Breast epithelium (tissue), 4 donors: ENCODE measurements around the gene KCND3. TPM values are rescaled to one million over a fixed set of nuclear protein-coding genes. Genes with fewer than 3 reads are reported as not detected.

ENCODE experiments used
- DNase-seq, 2 donors: peaks; one replicate each; pipeline ENCODE4 v3.0.0-alpha.2; 2019; ENCODE audit warnings: low spot score in 2 of 2
- H3K27ac ChIP-seq, 2 donors: fragments of 200-600 bp; sonication (generic) in 1 of 2; one replicate each; pipeline ENCODE4 v1.5.1; 2016 to 2019; ENCODE audit warnings: mild to moderate bottlenecking in 1 of 2
- H3K27me3 ChIP-seq, 2 donors: fragments of 200-600 bp; sonication (generic) in 1 of 2; one replicate each; pipeline versions ENCODE4 v1.5.1 to v1.6.0; 2017 to 2019; ENCODE audit warnings: control low read depth in 1 of 2, mild to moderate bottlenecking in 1 of 2
- H3K36me3 ChIP-seq: fragments of 200-600 bp; one replicate; pipeline ENCODE4 v1.5.1; 2019
- H3K4me1 ChIP-seq, 2 donors: fragments of 200-600 bp; sonication (generic); one replicate each; pipeline ENCODE4 v1.5.1; 2016 to 2019; ENCODE audit warnings: control low read depth in 1 of 2
- H3K4me3 ChIP-seq, 3 donors: fragments of 200-600 bp; sonication (generic); 1 replicate in 2 of 3; 2 replicates in 1 of 3; pipeline ENCODE4 v1.5.1; 2016 to 2019; ENCODE audit warnings: mild to moderate bottlenecking in 3 of 3, moderate library complexity in 2 of 3
- H3K9me3 ChIP-seq, 2 donors: fragments of 200-600 bp; sonication (generic) in 1 of 2; one replicate each; pipeline ENCODE4 v1.5.1; 2016 to 2019; ENCODE audit warnings: control low read depth in 1 of 2
- POLR2A ChIP-seq: fragments of 450-650 bp; IDR thresholded peaks from one replicate; pipeline ENCODE4 v1.6.1; 2016; ENCODE audit warnings: antibody characterized with exemption, mild to moderate bottlenecking, moderate library complexity
- POLR2AphosphoS5 ChIP-seq, 3 donors: sonication (generic); formaldehyde crosslinking; IDR thresholded peaks; one replicate each; pipeline ENCODE4 v1.6.1; 2017; ENCODE audit warnings: antibody characterized with exemption in 3 of 3
- intact Hi-C: fragments of 100-400 bp; cut with DNase I; formaldehyde crosslinking; loops from one replicate; pipeline ENCODE4 v1.15.1; 2023; ENCODE audit warnings: low total_unique reads
- total RNA-seq, 3 donors: library from RNA; depleted of rRNA; stranded (reverse); fragments of >200 nt; gene quantifications; one replicate each; pipeline ENCODE4 v1.1.0, GENCODE V29; 2016
- TF ChIP-seq, protein P1 (sequence below), 3 donors: fragments of 450-650 bp; IDR thresholded peaks; one replicate each; pipeline ENCODE4 v1.5.1; 2016 to 2017; ENCODE audit warnings: antibody characterized with exemption in 3 of 3, mild to moderate bottlenecking in 3 of 3, moderate library complexity in 3 of 3

Gene KCND3
- total RNA-seq, 3 donors from 2014 or later, result 5.9 to 10.2 (median 6.7) TPM

DNA sequence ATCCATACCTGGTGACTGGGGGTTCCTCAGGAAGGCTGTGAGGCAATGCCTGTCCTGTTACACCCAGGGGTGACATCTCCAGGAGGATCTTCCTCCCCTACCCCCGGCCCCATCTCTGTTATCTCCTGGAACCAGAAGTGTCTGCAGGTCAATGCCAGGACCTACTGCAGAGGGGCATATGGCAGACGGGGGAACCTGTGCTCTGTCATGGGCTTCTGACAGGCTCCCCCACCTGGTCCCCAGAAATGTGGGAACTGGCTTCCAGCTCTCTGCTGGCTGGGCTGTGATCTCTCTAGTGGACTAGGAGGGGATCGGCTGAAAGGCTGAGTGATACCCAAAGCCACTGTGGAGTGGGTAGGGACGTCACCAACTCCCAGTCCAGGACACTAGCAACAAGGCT lies 21.0 kb downstream of the KCND3 start:
- Histone ChIP-seq H3K4me3 (no peak overlapping the region), H3K27me3 (no peaks in the 10 kb centered on the region), H3K27ac (no peak overlapping the region), H3K36me3 (no peaks in the 10 kb centered on the region), H3K9me3 (no peaks in the 10 kb centered on the region), H3K4me1 (no peaks in the 10 kb centered on the region)
- intact Hi-C loops, result no loop called here
- TF ChIP-seq, protein P1, sequence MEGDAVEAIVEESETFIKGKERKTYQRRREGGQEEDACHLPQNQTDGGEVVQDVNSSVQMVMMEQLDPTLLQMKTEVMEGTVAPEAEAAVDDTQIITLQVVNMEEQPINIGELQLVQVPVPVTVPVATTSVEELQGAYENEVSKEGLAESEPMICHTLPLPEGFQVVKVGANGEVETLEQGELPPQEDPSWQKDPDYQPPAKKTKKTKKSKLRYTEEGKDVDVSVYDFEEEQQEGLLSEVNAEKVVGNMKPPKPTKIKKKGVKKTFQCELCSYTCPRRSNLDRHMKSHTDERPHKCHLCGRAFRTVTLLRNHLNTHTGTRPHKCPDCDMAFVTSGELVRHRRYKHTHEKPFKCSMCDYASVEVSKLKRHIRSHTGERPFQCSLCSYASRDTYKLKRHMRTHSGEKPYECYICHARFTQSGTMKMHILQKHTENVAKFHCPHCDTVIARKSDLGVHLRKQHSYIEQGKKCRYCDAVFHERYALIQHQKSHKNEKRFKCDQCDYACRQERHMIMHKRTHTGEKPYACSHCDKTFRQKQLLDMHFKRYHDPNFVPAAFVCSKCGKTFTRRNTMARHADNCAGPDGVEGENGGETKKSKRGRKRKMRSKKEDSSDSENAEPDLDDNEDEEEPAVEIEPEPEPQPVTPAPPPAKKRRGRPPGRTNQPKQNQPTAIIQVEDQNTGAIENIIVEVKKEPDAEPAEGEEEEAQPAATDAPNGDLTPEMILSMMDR (IDR thresholded peaks at IDR 0.05), result no peak
- no peak for TF ChIP-seq POLR2A
- no peak for TF ChIP-seq POLR2AphosphoS5 (IDR thresholded peaks at IDR 0.05)
- no peak for DNase-seq

DNA sequence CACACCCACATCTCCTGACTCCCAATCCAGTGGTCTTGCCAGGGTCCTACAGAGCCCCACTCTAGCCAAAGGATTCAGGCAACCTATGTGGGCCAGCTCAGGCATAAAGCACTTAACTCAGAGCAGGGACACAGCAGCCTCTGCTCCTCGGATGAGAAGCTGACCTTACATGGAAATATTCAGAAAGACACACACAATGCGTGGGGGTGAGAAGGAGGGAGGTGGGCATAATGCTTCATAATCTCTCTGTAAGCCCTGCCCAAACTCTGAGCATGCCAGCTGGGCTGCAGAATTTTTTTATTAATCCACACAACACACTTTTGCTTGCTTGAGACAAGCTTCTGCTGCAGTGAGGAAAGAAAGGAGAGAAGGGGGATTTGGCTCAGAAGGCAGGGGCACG lies 21.6 kb downstream of the KCND3 start:
- no peaks in the 10 kb centered on the region for H3K27me3 ChIP-seq
- intact Hi-C loops, result no loop called here
- no peak overlapping the region for H3K4me3 ChIP-seq
- no peaks in the 10 kb centered on the region for H3K4me1 ChIP-seq
- TF ChIP-seq POLR2AphosphoS5 (IDR thresholded peaks at IDR 0.05), result no peak
- TF ChIP-seq POLR2A, result no peak
- TF ChIP-seq, protein P1 (IDR thresholded peaks at IDR 0.05), result no peak
- DNase-seq, result no peak
- no peaks in the 10 kb centered on the region for H3K36me3 ChIP-seq
- no peaks in the 10 kb centered on the region for H3K9me3 ChIP-seq
- H3K27ac ChIP-seq, result no peak overlapping the region

DNA sequence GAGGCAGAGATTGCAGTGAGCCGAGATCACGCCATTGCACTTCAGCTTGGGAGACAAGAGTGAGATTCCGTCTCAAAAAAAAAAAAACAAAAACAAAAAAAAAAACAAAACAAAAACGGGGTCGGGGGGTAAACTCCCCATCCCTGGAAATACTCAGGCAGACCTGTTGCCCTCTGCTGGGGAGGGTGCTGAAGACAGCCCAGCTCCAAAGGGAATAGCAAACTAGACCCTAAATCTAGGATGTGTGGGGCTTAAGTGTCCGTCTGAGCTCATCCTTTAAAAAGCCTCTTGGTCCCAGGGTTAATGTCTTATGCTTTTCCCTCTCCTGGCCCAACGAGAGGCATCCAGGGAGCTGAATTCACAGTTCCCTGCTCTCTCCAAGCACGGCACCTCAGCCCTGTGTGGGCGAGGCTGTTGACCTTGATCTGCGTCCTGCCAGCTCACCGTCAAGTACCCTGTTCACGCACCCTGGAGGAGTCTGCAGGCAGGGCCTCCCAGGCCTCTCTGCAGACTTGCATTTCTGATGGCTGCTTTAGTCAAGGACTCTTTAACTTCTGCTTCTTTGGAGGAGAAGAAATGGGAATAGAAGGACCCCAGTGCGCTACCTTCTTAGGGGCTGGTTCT lies 22.3 kb downstream of the KCND3 start:
- Histone ChIP-seq H3K27ac (no peak overlapping the region), H3K4me1 (no peaks in the 10 kb centered on the region), H3K36me3 (no peaks in the 10 kb centered on the region), H3K27me3 (no peaks in the 10 kb centered on the region), H3K9me3 (no peaks in the 10 kb centered on the region), H3K4me3 (no peak overlapping the region)
- no peak for DNase-seq
- intact Hi-C loops, result no loop called here
- TF ChIP-seq, protein P1 (IDR thresholded peaks at IDR 0.05), result no peak
- TF ChIP-seq POLR2AphosphoS5 (IDR thresholded peaks at IDR 0.05) (no peak), POLR2A (no peak)

DNA sequence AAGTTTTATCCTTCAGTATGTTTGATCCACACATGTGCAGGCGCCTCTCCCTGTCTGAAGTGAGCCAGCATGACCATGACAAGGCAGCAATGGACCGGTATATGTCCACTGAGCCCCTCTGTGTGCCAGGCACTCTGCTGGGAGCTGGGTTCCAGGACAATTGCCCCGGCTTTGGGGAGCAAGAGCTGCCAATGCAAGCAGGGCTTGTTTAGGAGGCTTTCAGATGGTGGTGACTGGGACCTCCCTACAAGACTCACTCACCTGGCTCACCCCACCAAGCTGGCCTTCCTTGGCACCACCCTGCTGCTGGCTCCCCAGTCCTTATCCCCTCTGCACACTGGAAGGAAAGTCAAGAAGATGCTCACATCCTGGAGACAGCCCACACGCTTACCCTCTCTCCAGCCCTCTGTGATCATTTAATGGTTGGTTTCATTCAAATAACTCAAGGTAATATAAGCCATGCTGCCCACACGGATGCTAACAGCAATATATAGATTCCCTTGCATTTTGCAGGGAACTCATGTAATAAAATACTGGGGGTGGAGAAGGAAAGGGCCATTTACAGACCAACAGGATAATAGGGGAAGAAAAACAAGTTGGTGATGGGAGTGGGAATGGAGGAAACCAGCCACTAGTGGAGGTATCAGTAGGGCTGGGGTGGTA lies 23.6 kb downstream of the KCND3 start:
- no peak overlapping the region for H3K27ac ChIP-seq

More for the DNA sequence above, 23.6 kb downstream of the KCND3 start:
- H3K36me3 ChIP-seq, result no peaks in the 10 kb centered on the region
- no peak overlapping the region for H3K4me3 ChIP-seq
- intact Hi-C loops, result no loop called here
- H3K4me1 ChIP-seq, result no peaks in the 10 kb centered on the region
- TF ChIP-seq POLR2A (no peak), POLR2AphosphoS5 (IDR thresholded peaks at IDR 0.05) (no peak)
- TF ChIP-seq, protein P1 (IDR thresholded peaks at IDR 0.05), result no peak
- H3K9me3 ChIP-seq, result no peaks in the 10 kb centered on the region
- H3K27me3 ChIP-seq, result no peaks in the 10 kb centered on the region
- no peak for DNase-seq
